K562 (cell line): ENCODE data around the gene CTAGE1. TPM values are rescaled to one million over a fixed set of nuclear protein-coding genes. Genes with fewer than 3 reads are reported as not detected.
A peak's percentile ranks its signal among the peaks of the same experiment; 100 is the strongest.

Source experiments
- ATAC-seq: fragments of 200-7000 bp; cut with Tn5 transposase; 3 replicates; pipeline ENCODE4 v1.9.1; 2020; ENCODE audit warnings: moderate library complexity
- BruUV-seq: library from RNA; stranded (reverse); fragments of 400-500 nt; replicated peaks from 2 replicates; lab custom pipeline; 2021; lab: Mats Ljungman, UMichigan
- CTCF ChIA-PET: fragments of 300-600 bp; formaldehyde crosslinking; extraction: SDS; loops from one replicate; lab custom pipeline; 2021; ENCODE audit warnings: low intra/inter-chr PET ratio; lab: Yijun Ruan, JAX
- POLR2A ChIA-PET: fragments of 300-600, 350-650 bp; sonication (Branson Sonifier 250); formaldehyde crosslinking; extraction: SDS; loops from one replicate; lab custom pipeline; 2021; ENCODE audit warnings: antibody characterized with exemption, inconsistent platforms; lab: Yijun Ruan, JAX
- DNase-seq, 4 experiments: peaks; one replicate each; pipeline versions ENCODE4 v3.0.0 to v3.0.0-alpha.2; 2011 to 2018; ENCODE audit warnings: low spot score in 3 of 4, mixed read lengths in 3 of 4; ENCODE audit errors: extremely low read depth in 1 of 4
- FAIRE-seq: peaks from 2 replicates; lab custom pipeline; 2011; peaks lifted over from hg19 to GRCh38; lab: Jason Lieb, UNC
- H2AFZ ChIP-seq: 2 replicates; pipeline ENCODE4 v1.6.0; 2011; ENCODE audit warnings: low read depth, low read length, control low read depth, inconsistent platforms
- H3K27ac ChIP-seq: fragments of 200-600 bp; 3 replicates; pipeline ENCODE4 v1.8.0; 2011; ENCODE audit warnings: low read depth, mild to moderate bottlenecking, control low read depth, inconsistent platforms, low read length, moderate library complexity, mixed read lengths; ENCODE audit errors: extremely low read depth
- H3K27me3 ChIP-seq, 2 experiments: fragments of 300-600 bp in 1 of 2; 2 replicates in 1 of 2; 3 replicates in 1 of 2; pipeline versions ENCODE4 v1.6.0 to v1.8.0; 2011; ENCODE audit warnings: inconsistent platforms in 2 of 2, low read length in 2 of 2, mild to moderate bottlenecking in 1 of 2, mixed read lengths in 1 of 2, moderate library complexity in 1 of 2; ENCODE audit not compliant: control insufficient read depth in 2 of 2, insufficient read depth in 2 of 2
- H3K36me3 ChIP-seq: fragments of 300-600 bp; 3 replicates; pipeline ENCODE4 v1.8.0; 2011; ENCODE audit warnings: mild to moderate bottlenecking, low read length, inconsistent platforms; ENCODE audit not compliant: control insufficient read depth, insufficient read depth
- H3K4me1 ChIP-seq, 2 experiments: fragments of 200-600 bp in 1 of 2; replicated peaks in 1 of 2; 2 replicates in 1 of 2; 3 replicates in 1 of 2; pipeline versions ENCODE4 v1.5.1 to v1.8.0; 2011; ENCODE audit warnings: inconsistent platforms in 2 of 2, low read length in 2 of 2, mild to moderate bottlenecking in 1 of 2, mixed read lengths in 1 of 2, moderate library complexity in 1 of 2; ENCODE audit not compliant: control insufficient read depth in 2 of 2, insufficient read depth in 2 of 2
- H3K4me2 ChIP-seq: 2 replicates; pipeline ENCODE4 v1.6.1; 2011; ENCODE audit warnings: low read length, control low read depth, inconsistent platforms, mixed read lengths; ENCODE audit not compliant: insufficient read depth
- H3K4me3 ChIP-seq: fragments of 200-600 bp; sonication (generic), shearing (Covaris generic); 2 replicates; pipeline ENCODE4 v1.5.1; 2016; ENCODE audit warnings: control low read depth, inconsistent platforms
- H3K79me2 ChIP-seq: fragments of 200-600 bp; 3 replicates; pipeline ENCODE4 v1.8.0; 2011; ENCODE audit warnings: low read length, inconsistent platforms; ENCODE audit not compliant: control insufficient read depth, insufficient read depth
- H3K9ac ChIP-seq, 2 experiments: 2 replicates each; pipeline versions ENCODE4 v1.6.0 to v1.6.1; 2011; ENCODE audit warnings: low read depth in 2 of 2, low read length in 2 of 2, control low read depth in 1 of 2, inconsistent platforms in 1 of 2, mild to moderate bottlenecking in 1 of 2, mixed read lengths in 1 of 2; ENCODE audit not compliant: insufficient read depth in 1 of 2
- H3K9me1 ChIP-seq: one replicate; pipeline ENCODE4 v1.6.0; 2011; ENCODE audit warnings: inconsistent platforms, mild to moderate bottlenecking, low read length, moderate library complexity; ENCODE audit not compliant: control insufficient read depth, insufficient read depth
- H3K9me3 ChIP-seq: replicated peaks from 2 replicates; pipeline ENCODE4 v1.5.1; 2011; ENCODE audit warnings: low read depth, low read length, inconsistent platforms; ENCODE audit not compliant: control insufficient read depth, insufficient read depth
- H4K20me1 ChIP-seq: replicated peaks from 2 replicates; pipeline ENCODE4 v1.6.1; 2011; ENCODE audit warnings: low read length, inconsistent platforms, mixed read lengths; ENCODE audit not compliant: control insufficient read depth, insufficient read depth
- ESRRA ChIP-seq: fragments of 450-650 bp; IDR thresholded peaks from 2 replicates; pipeline ENCODE4 v1.6.1; 2014; ENCODE audit warnings: low read depth, mild to moderate bottlenecking, moderate library complexity, borderline replicate concordance
- MAFF ChIP-seq: IDR thresholded peaks from 2 replicates; pipeline ENCODE4 v1.6.1; 2012; ENCODE audit warnings: low read length, improper control_type of control experiment
- MCM7 ChIP-seq, 2 experiments: fragments of 450-650 bp; IDR thresholded peaks; 2 replicates each; pipeline ENCODE4 v1.6.1; 2016 to 2018
- MTA2 ChIP-seq: fragments of 450-650 bp; IDR thresholded peaks from 2 replicates; pipeline ENCODE4 v1.6.1; 2016; ENCODE audit warnings: low read depth
- SLC30A9 ChIP-seq: fragments of 250-450 bp; sonication (Bioruptor Pico); IDR thresholded peaks from 2 replicates; pipeline ENCODE4 v1.8.0; 2022; ENCODE audit warnings: mild to moderate bottlenecking, moderate library complexity
- SMARCA4 ChIP-seq: fragments of 450-650 bp; IDR thresholded peaks from 2 replicates; pipeline ENCODE4 v1.6.1; 2016
- THRB ChIP-seq: fragments of 450-650 bp; formaldehyde crosslinking; conservative IDR thresholded peaks from 2 replicates; pipeline ENCODE4 v1.4.0; 2022; ENCODE audit warnings: mild to moderate bottlenecking, missing genetic modification characterization
- XRCC5 ChIP-seq: fragments of 200-400 bp; formaldehyde crosslinking; IDR thresholded peaks from 2 replicates; pipeline ENCODE4 v1.6.1; 2017; ENCODE audit warnings: low read depth, mild to moderate bottlenecking, low read length
- ZC3H8 ChIP-seq: fragments of 450-650 bp; IDR thresholded peaks from 2 replicates; pipeline ENCODE4 v1.6.1; 2017
- ZNF146 ChIP-seq: IDR thresholded peaks from one replicate; pipeline ENCODE4 v1.6.1; 2018; ENCODE audit warnings: missing compliant biosample characterization; ENCODE audit not compliant: unreplicated experiment
- ZNF324 ChIP-seq: fragments of 250-450 bp; sonication (Bioruptor Pico); IDR thresholded peaks from 2 replicates; pipeline ENCODE4 v1.4.0; 2020; ENCODE audit warnings: mild to moderate bottlenecking
- ZNF609 ChIP-seq: sonication (generic); formaldehyde crosslinking; IDR thresholded peaks from 2 replicates; pipeline ENCODE4 v1.8.1; 2023; ENCODE audit warnings: missing genetic modification reagents, mild to moderate bottlenecking, borderline replicate concordance
- WGBS: fragments of 100-300 bp; shearing (Covaris generic); methylation state at CpG from one replicate; pipeline ENCODE4 v1.1.6; 2016; ENCODE audit warnings: low coverage, mixed read lengths; ENCODE audit not compliant: insufficient coverage; ENCODE audit errors: missing lambda C conversion rate; 5-methylcytosine and 5-hydroxymethylcytosine counted together
- in situ Hi-C: fragments of 300-500 bp; cut with MboI; formaldehyde crosslinking; loops from 4 replicates; pipeline ENCODE4 v1.15.0; 2018; ENCODE audit warnings: inconsistent platforms, mixed read lengths
- intact Hi-C: fragments of 100-400 bp; cut with micrococcal nuclease; formaldehyde crosslinking; loops from 2 replicates; pipeline ENCODE4 v1.14.2; 2022
- polyA plus RNA-seq, 8 experiments: library from polyadenylated mRNA; depleted of rRNA in 4 of 8; stranded (reverse) in 5 of 8; unstranded in 3 of 8; fragments of >200 nt; fragmentation: Nextera tagmentation in 2 of 8; fragmentation: Illumina TruSeq in 1 of 8; extraction: Ambion mirVana in 2 of 8; extraction: Trizol in 1 of 8; gene quantifications; 2 replicates each; pipeline versions ENCODE4 v1.2.1 to v1.2.3, GENCODE V29; 2011 to 2014; ENCODE audit warnings: inconsistent platforms in 1 of 8, missing spikeins in 1 of 8
- total RNA-seq, 7 experiments: library from RNA; depleted of rRNA in 6 of 7; stranded (reverse); fragments of >200 nt in 6 of 7; fragmentation: Illumina TruSeq in 2 of 7; extraction: Trizol in 2 of 7; gene quantifications; 2 replicates each; pipeline versions ENCODE4 v1.2.1 to v1.2.3, GENCODE V29; 2011 to 2021; ENCODE audit warnings: low replicate concordance in 1 of 7

CTAGE1 gene
- total and polyA plus RNA-seq, 9 of the 15 experiments (the other 6 are each of a cell fraction or from before 2014, with no cell fraction given): not detected

- ATAC-seq (no peak), DNase-seq (no peak)
- no peaks in the 10 kb centered on the region for H3K27me3 ChIP-seq
- H3K4me2 ChIP-seq: no peak overlapping the region; the same call in 1 of the 2 replicates
- CTCF ChIA-PET: no interaction called here
- TF ChIP-seq ZC3H8: no peak
- TF ChIP-seq THRB (CRISPR knock-in tag): no peak
- 0 out of 4 replicates have a peak, but pooled peaks of 1 of the 2 experiments have one; percentile 24 for TF ChIP-seq MCM7 (IDR thresholded peaks at IDR 0.05)
- TF ChIP-seq SMARCA4: no peak
- TF ChIP-seq ZNF146 (CRISPR knock-in tag): no peak
- TF ChIP-seq, all 486 proteins: peak for 1
- Histone ChIP-seq H3K9me3 (no peaks in the 10 kb centered on the region), H3K9ac (no peak overlapping the region), H2AFZ (peak overlapping the region; percentile 65), H3K79me2 (no peaks in the 10 kb centered on the region), H4K20me1 (no peaks in the 10 kb centered on the region), H3K36me3 (no peaks in the 10 kb centered on the region), H3K27ac (no peak overlapping the region), H3K9me1 (peaks cover 3% of the 10 kb centered on the region), H3K4me1 (peaks cover 8 to 32% of the 10 kb centered on the region in 2 experiments), H3K4me3 (no peak overlapping the region)
- FAIRE-seq: no peak
- no TSS peak for BruUV-seq
- 52% methylated on average over 5 of the region's 5 CpGs for WGBS
- POLR2A ChIA-PET: interaction anchor here (0.6 to 2.8 kb wide), 4 partner anchors 9 to 398 kb away, joined by 3 to 16 read pairs (median 4); no protein-coding TSS in a partner anchor
- in situ Hi-C loops (no loop called here), intact Hi-C loops (no loop called here)
These were observed 45.4 kb upstream of the CTAGE1 start for GRCh38 chr18:22463076-22463475.

DNA sequence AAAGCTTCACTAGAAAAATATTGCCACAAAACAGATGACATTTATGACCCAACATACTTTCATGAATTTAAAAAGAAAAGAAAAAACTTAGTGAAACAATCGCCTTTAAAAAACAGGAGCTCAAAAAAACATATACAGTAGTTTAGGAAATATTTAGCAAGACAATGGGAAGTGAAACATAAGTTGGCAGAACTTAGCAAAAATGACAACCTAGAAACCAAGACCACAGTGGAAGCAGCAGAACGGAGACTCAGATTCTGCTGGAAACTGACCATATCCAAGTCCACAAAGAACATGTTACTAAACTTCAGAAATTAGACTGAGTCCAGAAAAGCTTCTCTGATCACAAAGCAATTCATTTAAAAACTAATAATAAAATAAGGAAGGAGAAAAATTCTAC lies 41.8 kb upstream of the CTAGE1 start:
- Histone ChIP-seq H4K20me1 (no peaks in the 10 kb centered on the region), H3K27ac (no peak overlapping the region), H3K27me3 (no peaks in the 10 kb centered on the region), H3K9me1 (no peaks in the 10 kb centered on the region), H3K9ac (no peak overlapping the region), H3K36me3 (no peaks in the 10 kb centered on the region), H3K4me1 (peaks cover 0 to 10% of the 10 kb centered on the region in 2 experiments; a peak in 3 of 5 replicates), H3K4me2 (no peak overlapping the region), H2AFZ (no peak overlapping the region), H3K4me3 (no peak overlapping the region), H3K79me2 (no peaks in the 10 kb centered on the region), H3K9me3 (no peaks in the 10 kb centered on the region)
- BruUV-seq: no TSS peak
- no peak for ATAC-seq
- intact Hi-C loops (no loop called here), in situ Hi-C loops (no loop called here)
- 30% methylated on average over 2 of the region's 2 CpGs for WGBS
- DNase-seq: no peak
- FAIRE-seq: no peak
- ChIA-PET POLR2A (no interaction called here), CTCF (no interaction called here)
- TF ChIP-seq XRCC5: no peak
- TF ChIP-seq ESRRA: no peak
- TF ChIP-seq SLC30A9 (CRISPR knock-in tag): no peak
- TF ChIP-seq MAFF: no peak
- TF ChIP-seq MTA2: no peak
- TF ChIP-seq ZNF609 (CRISPR knock-in tag): no peak
- TF ChIP-seq ZNF324: no peak
